Natural killer cell (primary cell): ENCODE results near the gene RPL13A. TPM values are rescaled to one million over a fixed set of nuclear protein-coding genes. Genes with fewer than 3 reads are reported as not detected.

Source experiments
- ATAC-seq, 3 donors: fragments of 150-1000 bp in 2 of 3; fragments of 200-7000 bp in 1 of 3; cut with Tn5 transposase; 1 replicate in 1 of 3; 2 replicates in 2 of 3; pipeline ENCODE4 v1.10.0; 2021; ENCODE audit warnings: mild to moderate bottlenecking in 2 of 3, moderate library complexity in 2 of 3
- DNase-seq, 2 donors: peaks; one replicate each; pipeline versions ENCODE4 v3.0.0 to v3.0.0-alpha.2; 2013 to 2021; ENCODE audit warnings: mixed read lengths in 1 of 2
- H3K27ac ChIP-seq: one replicate; pipeline ENCODE4 v1.5.1; 2013; ENCODE audit warnings: mild to moderate bottlenecking, low read length
- H3K27me3 ChIP-seq: one replicate; pipeline ENCODE4 v1.6.1; 2013; ENCODE audit warnings: low read length; ENCODE audit not compliant: control insufficient read depth, insufficient read depth
- H3K36me3 ChIP-seq: one replicate; pipeline ENCODE4 v1.6.1; 2013; ENCODE audit warnings: low read length; ENCODE audit not compliant: control insufficient read depth, insufficient read depth
- H3K4me1 ChIP-seq: one replicate; pipeline ENCODE4 v1.6.1; 2013; ENCODE audit warnings: low read length; ENCODE audit not compliant: control insufficient read depth, insufficient read depth
- H3K4me3 ChIP-seq: one replicate; pipeline ENCODE4 v1.5.1; 2013; ENCODE audit warnings: low read length
- H3K9me3 ChIP-seq: one replicate; pipeline ENCODE4 v1.6.1; 2013; ENCODE audit warnings: low read length; ENCODE audit not compliant: control insufficient read depth, insufficient read depth
- H3K27ac Mint-ChIP-seq, 2 donors: one replicate each; pipeline ENCODE4 v1.8.0; 2022; ENCODE audit warnings: mild to moderate bottlenecking in 2 of 2, mixed read lengths in 2 of 2, moderate library complexity in 1 of 2
- H3K27me3 Mint-ChIP-seq, 2 donors: one replicate each; pipeline ENCODE4 v1.8.0; 2022; ENCODE audit warnings: low read depth in 2 of 2, mixed read lengths in 2 of 2
- H3K36me3 Mint-ChIP-seq: one replicate; pipeline ENCODE4 v1.8.0; 2022; ENCODE audit warnings: mixed read lengths
- H3K4me1 Mint-ChIP-seq, 2 donors: one replicate each; pipeline ENCODE4 v1.8.0; 2022; ENCODE audit warnings: mixed read lengths in 2 of 2
- H3K4me3 Mint-ChIP-seq: one replicate; pipeline ENCODE4 v1.8.0; 2022; ENCODE audit warnings: mild to moderate bottlenecking, moderate library complexity, mixed read lengths
- H3K9me3 Mint-ChIP-seq, 2 donors: one replicate each; pipeline ENCODE4 v1.8.0; 2022; ENCODE audit warnings: mixed read lengths in 2 of 2
- CTCF ChIP-seq: fragments of 200-600 bp; IDR thresholded peaks from one replicate; pipeline ENCODE4 v1.8.0; 2022; ENCODE audit warnings: antibody characterized with exemption
- WGBS: methylation state at CpG from one replicate; pipeline ENCODE4 v1.1.7; 2013; ENCODE audit warnings: missing lambda C conversion rate; ENCODE audit not compliant: insufficient coverage; 5-methylcytosine and 5-hydroxymethylcytosine counted together
- intact Hi-C: fragments of 100-400 bp; cut with micrococcal nuclease; formaldehyde crosslinking; loops from one replicate; pipeline ENCODE4 v1.14.2; 2022
- total RNA-seq, 4 donors: library from RNA; stranded (reverse); fragments of 120-200 nt in 1 of 4; gene quantifications; one replicate each; pipeline versions ENCODE4 v1.2.3 to v1.2.4, GENCODE V29; 2013 to 2022

The RPL13A gene
- total RNA-seq, 3 donors from 2014 or later (not counting 1 experiment from before 2014, with no cell fraction given) = 1,881 to 2,284 (median 2,283) TPM

- H3K27me3 Mint-ChIP-seq = no peaks in the 10 kb centered on the region
- Histone ChIP-seq H3K27ac (peak overlapping the region; percentile 83), H3K27me3 (no peaks in the 10 kb centered on the region), H3K9me3 (no peaks in the 10 kb centered on the region), H3K4me1 (peaks cover 88% of the 10 kb centered on the region), H3K36me3 (peaks cover 33% of the 10 kb centered on the region), H3K4me3 (peak overlapping the region; percentile 62)
- ATAC-seq (no peak), DNase-seq (peak in 1 of 2 donors; percentile 48)
- H3K4me3 Mint-ChIP-seq = peak overlapping the region; percentile 99
- H3K27ac Mint-ChIP-seq = peak overlapping the region; percentile 97 to 98
- H3K4me1 Mint-ChIP-seq = peaks cover 56 to 65% of the 10 kb centered on the region in 2 donors
- no peak for TF ChIP-seq CTCF
- H3K36me3 Mint-ChIP-seq = peaks cover 4% of the 10 kb centered on the region
- intact Hi-C loops = loop anchor here (2.0 kb wide), 1 partner anchor 45 kb away; the partner anchor contains the start of gene ALDH16A1
- no peaks in the 10 kb centered on the region for H3K9me3 Mint-ChIP-seq
- 81% methylated on average over 12 of the region's 12 CpGs for WGBS
These were observed 10.3 kb downstream of the RPL13A start for GRCh38 chr19:49497789-49498103.

- H3K27ac Mint-ChIP-seq = peak overlapping the region; percentile 97
- Histone ChIP-seq H3K4me3 (peak overlapping the region; percentile 78), H3K27ac (peak overlapping the region; percentile 83), H3K27me3 (no peaks in the 10 kb centered on the region), H3K4me1 (peaks cover 90% of the 10 kb centered on the region), H3K36me3 (peaks cover 28% of the 10 kb centered on the region), H3K9me3 (no peaks in the 10 kb centered on the region)
- H3K4me1 Mint-ChIP-seq = peaks cover 50 to 61% of the 10 kb centered on the region in 2 donors
- H3K9me3 Mint-ChIP-seq = no peaks in the 10 kb centered on the region
- intact Hi-C loops = no loop called here
- no peaks in the 10 kb centered on the region for H3K27me3 Mint-ChIP-seq
- TF ChIP-seq CTCF = no peak
- WGBS = 78% methylated on average over 6 of the region's 7 CpGs
- ATAC-seq (no peak), DNase-seq (no peak)
- H3K36me3 Mint-ChIP-seq = no peaks in the 10 kb centered on the region
- H3K4me3 Mint-ChIP-seq = peak overlapping the region; percentile 99
These were observed 11.1 kb downstream of the RPL13A start for GRCh38 chr19:49498475-49498874.

GRCh38 chr19:49499030-49499670 lies 11.7 kb downstream of the RPL13A start:
- Histone ChIP-seq H3K9me3 (no peaks in the 10 kb centered on the region), H3K27ac (peak overlapping the region; percentile 83), H3K36me3 (peaks cover 28% of the 10 kb centered on the region), H3K4me1 (peaks cover 83% of the 10 kb centered on the region), H3K27me3 (no peaks in the 10 kb centered on the region), H3K4me3 (peak overlapping the region; percentile 78)
- Mint-ChIP-seq H3K4me3 (peak overlapping the region; percentile 99), H3K27me3 (no peaks in the 10 kb centered on the region), H3K4me1 (peaks cover 50 to 61% of the 10 kb centered on the region in 2 donors), H3K9me3 (no peaks in the 10 kb centered on the region), H3K27ac (peak overlapping the region; percentile 97), H3K36me3 (no peaks in the 10 kb centered on the region)
- DNase-seq = peak in 1 of 2 donors; percentile 60
- WGBS = 34% methylated on average over 17 of the region's 19 CpGs
- ATAC-seq = no peak
- intact Hi-C loops = no loop called here
- TF ChIP-seq CTCF = no peak
